Upper lobe of left lung (tissue), 6 donors: ENCODE results near the gene CNDP1. TPM values are rescaled to one million over a fixed set of nuclear protein-coding genes. Genes with fewer than 3 reads are reported as not detected.
"Not testable (repeated sequence)": the region's sequence is repeated elsewhere in the genome, so short reads cannot be mapped to it uniquely, and the experiment has no call there.

ENCODE experiments used
- ATAC-seq, 2 donors: fragments of 200-7000 bp; cut with Tn5 transposase; one replicate each; pipeline ENCODE4 v1.9.1; 2022; ENCODE audit warnings: mild to moderate bottlenecking in 2 of 2, moderate library complexity in 2 of 2; ENCODE audit not compliant: low FRiP score in 2 of 2
- DNase-seq, 2 donors: peaks; one replicate each; pipeline ENCODE4 v3.0.0-alpha.2; 2019 to 2020
- H3K27ac ChIP-seq, 4 donors: fragments of 200-600 bp; sonication (generic); one replicate each; pipeline ENCODE4 v1.5.1; 2016 to 2019
- H3K27me3 ChIP-seq, 4 donors: fragments of 200-600 bp; sonication (generic); one replicate each; pipeline ENCODE4 v1.5.1; 2017 to 2019
- H3K36me3 ChIP-seq, 4 donors: fragments of 200-600 bp; sonication (generic); one replicate each; pipeline ENCODE4 v1.5.1; 2016 to 2019
- H3K4me1 ChIP-seq, 4 donors: fragments of 200-600 bp; sonication (generic); one replicate each; pipeline ENCODE4 v1.5.1; 2018 to 2019
- H3K4me3 ChIP-seq, 4 donors: fragments of 200-600 bp; sonication (generic); one replicate each; pipeline ENCODE4 v1.5.1; 2017 to 2019; ENCODE audit warnings: mild to moderate bottlenecking in 2 of 4, moderate library complexity in 1 of 4
- H3K9me3 ChIP-seq, 4 donors: fragments of 200-600 bp; sonication (generic); one replicate each; pipeline ENCODE4 v1.5.1; 2018 to 2019
- EP300 ChIP-seq, 4 donors: sonication (generic); formaldehyde crosslinking; IDR thresholded peaks; one replicate each; pipeline ENCODE4 v1.5.1; 2017; ENCODE audit warnings: antibody characterized with exemption in 4 of 4, control low read depth in 2 of 4
- POLR2A ChIP-seq, 4 donors: fragments of 450-650 bp; IDR thresholded peaks; one replicate each; pipeline ENCODE4 v1.5.1; 2016 to 2017; ENCODE audit warnings: antibody characterized with exemption in 4 of 4, mild to moderate bottlenecking in 2 of 4
- POLR2AphosphoS5 ChIP-seq, 2 donors: sonication (generic); formaldehyde crosslinking; IDR thresholded peaks; one replicate each; pipeline ENCODE4 v1.5.1; 2017; ENCODE audit warnings: antibody characterized with exemption in 2 of 2
- WGBS, 2 donors: methylation state at CpG; one replicate each; pipeline ENCODE4 v1.1.5; 2017 to 2018; 5-methylcytosine and 5-hydroxymethylcytosine counted together
- total RNA-seq, 6 donors: library from RNA; depleted of rRNA in 4 of 6; stranded (reverse); fragments of >200 nt in 4 of 6; gene quantifications; one replicate each; pipeline versions ENCODE4 v1.1.0 to v1.2.1, GENCODE V29; 2016 to 2021
- TF ChIP-seq, protein P1 (sequence below), 6 experiments: fragments of 450-650 bp in 4 of 6; fragments of 200-600 bp in 2 of 6; sonication (generic) in 2 of 6; IDR thresholded peaks; one replicate each; pipeline ENCODE4 v1.5.1; 2016 to 2019; ENCODE audit warnings: antibody characterized with exemption in 6 of 6
- donor health status: DM: no; HTN: no; CAD: no; lungs with moderate emphysema.
- donor health status: DM: no; HTN: yes; CAD: no; lungs with severe emphysema.

Gene CNDP1
- total RNA-seq, 6 donors from 2014 or later, result not detected

DNA sequence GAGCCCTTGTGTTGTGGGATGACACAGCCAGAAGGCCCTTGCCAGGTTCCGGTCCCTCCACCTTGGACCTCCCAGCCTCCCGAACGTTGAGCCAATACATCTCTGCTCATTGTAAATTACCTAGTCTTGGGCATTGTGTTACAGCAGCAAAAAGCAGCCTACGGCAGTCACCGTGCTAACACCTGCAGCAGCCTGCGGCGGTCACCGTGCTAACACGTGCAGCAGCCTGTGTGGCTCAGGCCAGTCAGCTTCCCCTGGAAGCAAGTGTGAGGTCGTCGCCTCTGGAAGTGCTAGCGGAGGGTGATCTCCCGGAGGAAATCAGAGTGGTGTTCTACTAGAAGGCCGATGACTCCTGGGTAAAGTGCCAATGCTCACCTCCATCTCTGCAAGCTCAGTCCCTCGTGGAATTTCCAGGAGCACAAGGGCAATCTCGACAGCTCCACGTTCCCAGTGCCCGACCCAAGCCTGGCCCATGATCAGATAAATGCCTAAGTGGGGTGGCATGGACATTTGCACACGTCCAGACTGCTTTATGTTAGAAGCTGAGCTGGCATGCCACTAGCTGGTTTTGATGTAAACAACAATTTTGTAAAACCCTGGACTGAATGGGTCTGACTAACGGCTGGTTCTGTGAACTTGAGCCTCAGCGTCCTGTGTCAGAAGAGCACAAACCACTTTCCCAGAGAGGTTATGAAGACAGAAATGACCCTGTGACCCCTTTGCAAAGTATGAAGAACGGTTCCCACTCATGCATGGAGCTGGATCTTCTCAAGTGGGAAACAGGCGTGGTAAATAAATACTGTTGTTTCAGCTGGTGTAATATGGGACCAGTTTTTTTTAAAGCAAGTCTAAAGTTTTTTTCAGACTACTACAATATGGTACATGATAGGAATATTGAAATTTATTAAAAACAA lies 11.4 kb upstream of the CNDP1 start:
- Histone ChIP-seq H3K4me1 (peaks cover 0 to 9% (median 5%) of the 10 kb centered on the region in 4 donors), H3K4me3 (no peak overlapping the region), H3K27me3 (no peaks in the 10 kb centered on the region), H3K36me3 (peaks cover 23 to 38% (median 32%) of the 10 kb centered on the region in 4 donors), H3K9me3 (no peaks in the 10 kb centered on the region), H3K27ac (no peak overlapping the region)
- ATAC-seq (no peak), DNase-seq (peak in 1 of 2 donors; percentile 59)
- TF ChIP-seq POLR2A (IDR thresholded peaks at IDR 0.05) (no peak), POLR2AphosphoS5 (IDR thresholded peaks at IDR 0.05) (no peak), EP300 (IDR thresholded peaks at IDR 0.05) (no peak)
- TF ChIP-seq, protein P1, sequence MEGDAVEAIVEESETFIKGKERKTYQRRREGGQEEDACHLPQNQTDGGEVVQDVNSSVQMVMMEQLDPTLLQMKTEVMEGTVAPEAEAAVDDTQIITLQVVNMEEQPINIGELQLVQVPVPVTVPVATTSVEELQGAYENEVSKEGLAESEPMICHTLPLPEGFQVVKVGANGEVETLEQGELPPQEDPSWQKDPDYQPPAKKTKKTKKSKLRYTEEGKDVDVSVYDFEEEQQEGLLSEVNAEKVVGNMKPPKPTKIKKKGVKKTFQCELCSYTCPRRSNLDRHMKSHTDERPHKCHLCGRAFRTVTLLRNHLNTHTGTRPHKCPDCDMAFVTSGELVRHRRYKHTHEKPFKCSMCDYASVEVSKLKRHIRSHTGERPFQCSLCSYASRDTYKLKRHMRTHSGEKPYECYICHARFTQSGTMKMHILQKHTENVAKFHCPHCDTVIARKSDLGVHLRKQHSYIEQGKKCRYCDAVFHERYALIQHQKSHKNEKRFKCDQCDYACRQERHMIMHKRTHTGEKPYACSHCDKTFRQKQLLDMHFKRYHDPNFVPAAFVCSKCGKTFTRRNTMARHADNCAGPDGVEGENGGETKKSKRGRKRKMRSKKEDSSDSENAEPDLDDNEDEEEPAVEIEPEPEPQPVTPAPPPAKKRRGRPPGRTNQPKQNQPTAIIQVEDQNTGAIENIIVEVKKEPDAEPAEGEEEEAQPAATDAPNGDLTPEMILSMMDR (IDR thresholded peaks at IDR 0.05), result no peak
- 87 to 91% methylated on average over 17 to 23 of the region's 23 CpGs for WGBS, 2 donors

DNA sequence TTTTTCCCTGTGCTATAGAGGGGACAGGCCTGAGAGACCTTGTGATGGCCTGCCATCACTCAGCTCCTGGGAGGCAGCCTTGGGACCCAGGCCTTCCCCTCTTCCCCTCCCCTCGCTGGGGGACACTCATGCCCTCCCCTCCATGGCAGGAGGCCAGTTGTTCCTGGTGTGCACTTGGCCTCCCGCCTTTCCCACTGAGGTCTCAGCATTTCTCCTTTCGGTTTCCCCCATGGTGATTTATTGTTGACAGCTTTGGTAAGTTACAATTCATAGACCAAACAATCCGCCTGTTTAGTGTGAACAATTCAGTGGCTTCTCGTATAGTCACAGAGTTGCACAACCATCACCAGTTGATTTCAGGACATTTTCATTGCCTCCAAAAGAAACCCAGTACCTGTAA lies 10.2 kb upstream of the CNDP1 start:
- ATAC-seq, result peak in 1 of 2 donors; percentile 40
- no peak for DNase-seq

DNA sequence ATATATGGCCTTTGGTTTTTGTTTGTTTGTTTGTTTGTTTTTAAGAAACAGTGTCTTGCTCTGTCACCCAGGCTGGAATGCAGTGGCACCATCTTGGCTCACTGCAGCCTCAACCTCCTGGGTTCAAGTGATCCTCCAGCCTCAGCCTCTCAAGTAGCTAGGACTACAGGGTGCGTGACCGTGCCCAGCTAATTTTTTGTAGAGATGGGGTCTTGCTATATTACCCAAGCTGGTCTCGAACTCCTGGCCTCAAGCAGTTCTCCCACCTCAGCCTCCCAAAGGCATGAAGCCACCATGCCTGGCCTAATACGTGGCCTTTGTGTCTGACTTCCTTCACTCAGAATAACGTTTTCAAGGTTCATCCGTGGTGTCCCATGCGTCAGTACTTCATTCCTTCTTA lies 9.4 kb upstream of the CNDP1 start:
- H3K9me3 ChIP-seq, H3K4me3 ChIP-seq, ATAC-seq, H3K27me3 ChIP-seq, H3K4me1 ChIP-seq, DNase-seq: not testable (repeated sequence)
- Histone ChIP-seq H3K27ac (peak overlapping the region in 1 of 4 donors; percentile 10), H3K36me3 (peaks cover 7 to 18% (median 13%) of the 10 kb centered on the region in 4 donors)
- WGBS, 2 donors, result 96 to 98% methylated on average over 7 of the region's 7 CpGs

More for the DNA sequence above, 10.2 kb upstream of the CNDP1 start:
- TF ChIP-seq POLR2AphosphoS5 (IDR thresholded peaks at IDR 0.05), result peak in 1 of 2 donors; percentile 7
- no peak for TF ChIP-seq POLR2A (IDR thresholded peaks at IDR 0.05)
- 18 to 27% methylated on average over 5 of the region's 5 CpGs for WGBS, 2 donors
- H3K27ac ChIP-seq, result peak overlapping the region in 3 of 4 donors; percentile 22 to 52 (median 46)
- peaks cover 0 to 9% (median 5%) of the 10 kb centered on the region in 4 donors for H3K4me1 ChIP-seq
- H3K36me3 ChIP-seq, result peaks cover 14 to 26% (median 22%) of the 10 kb centered on the region in 4 donors
- H3K27me3 ChIP-seq, result no peaks in the 10 kb centered on the region
- H3K9me3 ChIP-seq, result no peaks in the 10 kb centered on the region
- H3K4me3 ChIP-seq, result no peak overlapping the region

- ATAC-seq, result no peak
- H3K9me3 ChIP-seq, result no peaks in the 10 kb centered on the region
- H3K27ac ChIP-seq, result no peak overlapping the region
- WGBS, 2 donors, result 75 to 88% methylated on average over 5 to 9 of the region's 9 CpGs
- H3K4me1 ChIP-seq, result peaks cover 0 to 9% (median 5%) of the 10 kb centered on the region in 4 donors
- no peaks in the 10 kb centered on the region for H3K27me3 ChIP-seq
- no peak for DNase-seq
- TF ChIP-seq, protein P1 (IDR thresholded peaks at IDR 0.05), result no peak
- TF ChIP-seq POLR2A (IDR thresholded peaks at IDR 0.05), result no peak
- no peak for TF ChIP-seq EP300 (IDR thresholded peaks at IDR 0.05)
- TF ChIP-seq POLR2AphosphoS5 (IDR thresholded peaks at IDR 0.05), result no peak
- peaks cover 0 to 10% (median 5%) of the 10 kb centered on the region in 4 donors for H3K36me3 ChIP-seq
- no peak overlapping the region for H3K4me3 ChIP-seq
Observed at GRCh38 chr18:74525741-74526140, 8.6 kb upstream of the CNDP1 start.

GRCh38 chr18:74526488-74526887 lies 7.8 kb upstream of the CNDP1 start:
- Histone ChIP-seq H3K4me1 (peaks cover 0 to 9% (median 5%) of the 10 kb centered on the region in 4 donors), H3K4me3 (no peak overlapping the region), H3K27me3 (no peaks in the 10 kb centered on the region), H3K36me3 (peaks cover 0 to 2% (median 0%) of the 10 kb centered on the region in 4 donors), H3K9me3 (no peaks in the 10 kb centered on the region), H3K27ac (no peak overlapping the region)
- ATAC-seq (no peak), DNase-seq (no peak)
- 58 to 71% methylated on average over 2 of the region's 2 CpGs for whole genome bisulfite sequencing, 2 donors
- TF ChIP-seq, protein P1 (IDR thresholded peaks at IDR 0.05), result no peak
- TF ChIP-seq POLR2AphosphoS5 (IDR thresholded peaks at IDR 0.05) (no peak), POLR2A (IDR thresholded peaks at IDR 0.05) (no peak)
